Liver (tissue), 9 donors: ENCODE results near the gene OSBPL10. TPM values are rescaled to one million over a fixed set of nuclear protein-coding genes. Genes with fewer than 3 reads are reported as not detected.

ENCODE experiments used
- DNase-seq: peaks from one replicate; pipeline ENCODE4 v3.0.0-alpha.2; 2017; ENCODE audit warnings: low spot score
- H3K27ac ChIP-seq, 2 donors: one replicate each; pipeline ENCODE4 v1.7.0; 2013; ENCODE audit warnings: inconsistent platforms in 2 of 2, low read length in 2 of 2, control low read depth in 1 of 2, low read depth in 1 of 2, mild to moderate bottlenecking in 1 of 2
- H3K27me3 ChIP-seq, 4 donors: one replicate each; pipeline versions ENCODE4 v1.6.1 to v1.7.0; 2013; ENCODE audit warnings: low read length in 3 of 4, inconsistent platforms in 1 of 4, mild to moderate bottlenecking in 1 of 4, moderate library complexity in 1 of 4; ENCODE audit not compliant: control insufficient read depth in 4 of 4, insufficient read depth in 4 of 4
- H3K36me3 ChIP-seq, 4 donors: one replicate each; pipeline versions ENCODE4 v1.6.1 to v1.7.0; 2013; ENCODE audit warnings: low read length in 3 of 4, mild to moderate bottlenecking in 3 of 4, low read depth in 1 of 4, moderate library complexity in 1 of 4; ENCODE audit not compliant: control insufficient read depth in 4 of 4, insufficient read depth in 3 of 4
- H3K4me1 ChIP-seq, 4 donors: one replicate each; pipeline versions ENCODE4 v1.6.1 to v1.7.0; 2013; ENCODE audit warnings: low read length in 3 of 4, mild to moderate bottlenecking in 3 of 4, moderate library complexity in 1 of 4; ENCODE audit not compliant: control insufficient read depth in 4 of 4, insufficient read depth in 4 of 4
- H3K4me3 ChIP-seq, 3 donors: one replicate each; pipeline versions ENCODE4 v1.6.1 to v1.7.0; 2013; ENCODE audit warnings: low read length in 3 of 3, control low read depth in 1 of 3, low read depth in 1 of 3, mild to moderate bottlenecking in 1 of 3
- H3K9ac ChIP-seq, 2 donors: one replicate each; pipeline ENCODE4 v1.7.0; 2013; ENCODE audit warnings: low read length in 2 of 2, mild to moderate bottlenecking in 2 of 2, moderate library complexity in 2 of 2, control low read depth in 1 of 2, low read depth in 1 of 2
- H3K9me3 ChIP-seq, 4 donors: one replicate each; pipeline versions ENCODE4 v1.6.1 to v1.7.0; 2013; ENCODE audit warnings: low read length in 3 of 4; ENCODE audit not compliant: control insufficient read depth in 4 of 4
- ATF3 ChIP-seq: IDR thresholded peaks from 2 replicates; pipeline ENCODE4 v1.6.1; 2016; ENCODE audit warnings: antibody characterized with exemption
- CTCF ChIP-seq: fragments of 150-350 bp; IDR thresholded peaks from 2 replicates; pipeline ENCODE4 v1.5.1; 2017; ENCODE audit warnings: improper control_type of control experiment, low read depth, low read length; ENCODE audit not compliant: missing input control
- EGR1 ChIP-seq, 2 donors: IDR thresholded peaks; 2 replicates each; pipeline ENCODE4 v1.6.1; 2016 to 2018; ENCODE audit warnings: antibody characterized with exemption in 2 of 2, low read depth in 2 of 2
- FOXA1 ChIP-seq: IDR thresholded peaks from 2 replicates; pipeline ENCODE4 v1.6.1; 2016; ENCODE audit warnings: antibody characterized with exemption
- FOXA2 ChIP-seq: IDR thresholded peaks from 2 replicates; pipeline ENCODE4 v1.6.1; 2016; ENCODE audit warnings: antibody characterized with exemption
- GABPA ChIP-seq, 2 donors: IDR thresholded peaks in 1 of 2; conservative IDR thresholded peaks in 1 of 2; 2 replicates each; pipeline ENCODE4 v1.6.1; 2016; ENCODE audit warnings: antibody characterized with exemption in 2 of 2, mild to moderate bottlenecking in 1 of 2, moderate library complexity in 1 of 2
- HNF4A ChIP-seq, 2 donors: conservative IDR thresholded peaks; 2 replicates each; pipeline ENCODE4 v1.6.1; 2016; ENCODE audit warnings: antibody characterized with exemption in 2 of 2, mild to moderate bottlenecking in 2 of 2
- HNF4G ChIP-seq: IDR thresholded peaks from 2 replicates; pipeline ENCODE4 v1.6.1; 2016; ENCODE audit warnings: antibody characterized with exemption
- JUND ChIP-seq, 2 donors: IDR thresholded peaks; 2 replicates each; pipeline ENCODE4 v1.6.1; 2016; ENCODE audit warnings: antibody characterized with exemption in 2 of 2
- MAX ChIP-seq: IDR thresholded peaks from 2 replicates; pipeline ENCODE4 v1.6.1; 2016; ENCODE audit warnings: antibody characterized with exemption
- NR2F2 ChIP-seq: IDR thresholded peaks from 2 replicates; pipeline ENCODE4 v1.6.1; 2016; ENCODE audit warnings: antibody characterized with exemption
- RAD21 ChIP-seq, 2 donors: IDR thresholded peaks; 2 replicates each; pipeline ENCODE4 v1.6.1; 2016; ENCODE audit warnings: antibody characterized with exemption in 2 of 2, mild to moderate bottlenecking in 2 of 2
- REST ChIP-seq: IDR thresholded peaks from 2 replicates; pipeline ENCODE4 v1.6.1; 2016; ENCODE audit warnings: antibody characterized with exemption, mild to moderate bottlenecking
- RXRA ChIP-seq, 2 donors: IDR thresholded peaks; 2 replicates each; pipeline ENCODE4 v1.6.1; 2017 to 2018; ENCODE audit warnings: antibody characterized with exemption in 2 of 2, mild to moderate bottlenecking in 1 of 2
- SP1 ChIP-seq: IDR thresholded peaks from 2 replicates; pipeline ENCODE4 v1.6.1; 2018; ENCODE audit warnings: antibody characterized with exemption, mild to moderate bottlenecking
- TAF1 ChIP-seq: conservative IDR thresholded peaks from 2 replicates; pipeline ENCODE4 v1.6.1; 2016; ENCODE audit warnings: antibody characterized with exemption, mild to moderate bottlenecking
- YY1 ChIP-seq: IDR thresholded peaks from 2 replicates; pipeline ENCODE4 v1.6.1; 2016; ENCODE audit warnings: antibody characterized with exemption, mild to moderate bottlenecking
- ZBTB33 ChIP-seq: IDR thresholded peaks from 2 replicates; pipeline ENCODE4 v1.6.1; 2016; ENCODE audit warnings: antibody characterized with exemption
- WGBS: extraction: QIAGEN DNeasy Blood & Tissue Kit; methylation state at CpG from one replicate; pipeline ENCODE4 v1.1.7; 2013; 5-methylcytosine and 5-hydroxymethylcytosine counted together
- polyA plus RNA-seq, 2 donors: library from polyadenylated mRNA; stranded (reverse) in 1 of 2; unstranded in 1 of 2; fragments of 200-250 nt in 1 of 2; fragments of >200 nt in 1 of 2; fragmentation: Nextera tagmentation in 1 of 2; extraction: Ambion mirVana in 1 of 2; gene quantifications; one replicate each; pipeline versions ENCODE4 v1.2.1 to v1.2.3, GENCODE V29; 2013 to 2015
- total RNA-seq, 2 donors: library from RNA; depleted of rRNA; stranded (reverse); fragments of >200 nt; gene quantifications; one replicate each; pipeline ENCODE4 v1.2.3, GENCODE V29; 2014
- donor health status: healthy.
- donor health status: healthy.
- donor health status: healthy.
- donor health status: healthy.
- donor health status: healthy.

OSBPL10 gene
- total and polyA plus RNA-seq, 4 donors = 0.75 to 4.0 (median 1.7) TPM

- peaks cover 0 to 3% (median 0%) of the 10 kb centered on the region in 4 donors for H3K9me3 ChIP-seq
- TF ChIP-seq FOXA2 (no peak), HNF4A (conservative IDR thresholded peaks at IDR 0.05) (no peak), GABPA (IDR thresholded peaks at IDR 0.05 in 1 of 2, conservative IDR thresholded peaks at IDR 0.05 in 1 of 2) (no peak), RXRA (IDR thresholded peaks at IDR 0.05) (no peak), CTCF (no peak), FOXA1 (no peak), SP1 (no peak), HNF4G (no peak), JUND (IDR thresholded peaks at IDR 0.05) (no peak), NR2F2 (no peak), MAX (no peak), YY1 (no peak), EGR1 (IDR thresholded peaks at IDR 0.05; ENCODE audit: low read depth in 2 of 2) (no peak), ATF3 (no peak), RAD21 (IDR thresholded peaks at IDR 0.05) (no peak), REST (no peak), TAF1 (no peak), ZBTB33 (no peak)
- no peaks in the 10 kb centered on the region for H3K4me1 ChIP-seq
- no peak for DNase-seq
- H3K4me3 ChIP-seq = no peak overlapping the region
- 88% methylated on average over 1 of the region's 1 CpG for WGBS
- no peaks in the 10 kb centered on the region for H3K36me3 ChIP-seq
- H3K9ac ChIP-seq = no peak overlapping the region
- no peak overlapping the region for H3K27ac ChIP-seq
- H3K27me3 ChIP-seq = no peaks in the 10 kb centered on the region
These were observed 96.8 kb downstream of the OSBPL10 start for GRCh38 chr3:31884251-31884650.
